GOT3 (cell line): ENCODE measurements around the gene MBNL2.
A peak's percentile ranks its signal among the peaks of the same experiment; 100 is the strongest.
"Not testable (repeated sequence)": the region's sequence is repeated elsewhere in the genome, so short reads cannot be mapped to it uniquely, and the experiment has no call there.

Experiments
- DNase-seq: peaks from one replicate; lab custom pipeline; 2025; ENCODE audit warnings: mixed read lengths; lab: John Stamatoyannopoulos, UW

MBNL2 gene

GRCh38 chr13:97221989-97222700 lies at the start of gene MBNL2:
MBNL2 (plus strand) TSS chr13:97222333; CDS start chr13:97276236, 53,903 bp downstream.
- peak; percentile 99 for DNase-seq

GRCh38 chr13:97174638-97175037 lies 47.5 kb upstream of the MBNL2 start:
- no peak for DNase-seq

- no peak for DNase-seq
Observed at GRCh38 chr13:97175041-97175440, 47.1 kb upstream of the MBNL2 start.

- DNase-seq: no peak
Observed at GRCh38 chr13:97179501-97179900, 42.6 kb upstream of the MBNL2 start.

GRCh38 chr13:97182111-97182890 lies 39.8 kb upstream of the MBNL2 start:
- DNase-seq: no peak

- no peak for DNase-seq
Observed at GRCh38 chr13:97185291-97185690, 36.8 kb upstream of the MBNL2 start.

GRCh38 chr13:97185751-97186150 lies 36.4 kb upstream of the MBNL2 start:
- no peak for DNase-seq

GRCh38 chr13:97188207-97188606 lies 33.9 kb upstream of the MBNL2 start:
- DNase-seq: no peak

GRCh38 chr13:97189928-97190327 lies 32.2 kb upstream of the MBNL2 start:
- no peak for DNase-seq

GRCh38 chr13:97191142-97191541 lies 31.0 kb upstream of the MBNL2 start:
- DNase-seq: no peak

- DNase-seq: no peak
Observed at GRCh38 chr13:97191615-97192014, 30.5 kb upstream of the MBNL2 start.

GRCh38 chr13:97192166-97192565 lies 30.0 kb upstream of the MBNL2 start:
- no peak for DNase-seq

- no peak for DNase-seq
Observed at GRCh38 chr13:97193577-97193976, 28.6 kb upstream of the MBNL2 start.

GRCh38 chr13:97194479-97194878 lies 27.7 kb upstream of the MBNL2 start:
- no peak for DNase-seq

GRCh38 chr13:97196340-97196739 lies 25.8 kb upstream of the MBNL2 start:
- no peak for DNase-seq

- DNase-seq: no peak
Observed at GRCh38 chr13:97198753-97199152, 23.4 kb upstream of the MBNL2 start.

GRCh38 chr13:97199451-97199850 lies 22.7 kb upstream of the MBNL2 start:
- no peak for DNase-seq

- no peak for DNase-seq
Observed at GRCh38 chr13:97200081-97200942, 21.8 kb upstream of the MBNL2 start.

GRCh38 chr13:97202761-97203160 lies 19.4 kb upstream of the MBNL2 start:
- no peak for DNase-seq

- no peak for DNase-seq
Observed at GRCh38 chr13:97205465-97205864, 16.7 kb upstream of the MBNL2 start.

- DNase-seq: no peak
Observed at GRCh38 chr13:97205982-97206381, 16.2 kb upstream of the MBNL2 start.

- not testable (repeated sequence) for DNase-seq
Observed at GRCh38 chr13:97207252-97207651, 14.9 kb upstream of the MBNL2 start.
